T47D (cell line): ENCODE measurements around the gene L1CAM.
A peak's percentile ranks its signal among the peaks of the same experiment; 100 is the strongest.

ENCODE experiments used
- DNase-seq, 2 experiments: peaks; one replicate each; pipeline versions ENCODE4 v3.0.0 to v3.0.0-alpha.2; 2011 to 2012; ENCODE audit warnings: low read depth in 1 of 2, low spot score in 1 of 2
- JUND ChIP-seq: IDR thresholded peaks from 2 replicates; pipeline ENCODE4 v1.6.1; 2012; ENCODE audit warnings: low read depth
- in situ Hi-C: cut with HindIII; loops from 2 replicates; pipeline ENCODE4 v1.10.0; 2016; ENCODE audit warnings: low sequenced_read_pairs, low pct_unique_long_range_greater_than_20kb

Gene L1CAM

GRCh38 chrX:153929576-153929975, 43.6 kb upstream of the L1CAM start:
- in situ Hi-C loops: no loop called here
- no peak for DNase-seq
- no peak for TF ChIP-seq JUND

GRCh38 chrX:153928846-153929245, 42.9 kb upstream of the L1CAM start:
- DNase-seq: no peak
- in situ Hi-C loops: no loop called here
- TF ChIP-seq JUND: no peak

GRCh38 chrX:153927922-153928760, 42.2 kb upstream of the L1CAM start:
- DNase-seq: peak; percentile 87 to 96
- in situ Hi-C loops: no loop called here
- TF ChIP-seq JUND: 0 out of 2 replicates have a peak, but pooled peaks have one; percentile 25

- in situ Hi-C loops: no loop called here
- no peak for DNase-seq
- no peak for TF ChIP-seq JUND
Observed at GRCh38 chrX:153927672-153927921, 41.6 kb upstream of the L1CAM start.

GRCh38 chrX:153926858-153927671, 41.1 kb upstream of the L1CAM start:
- in situ Hi-C loops: no loop called here
- TF ChIP-seq JUND: no peak
- DNase-seq: peak in 1 of 2 experiments; percentile 30

GRCh38 chrX:153926552-153926857, 40.5 kb upstream of the L1CAM start:
- no peak for TF ChIP-seq JUND
- in situ Hi-C loops: no loop called here
- no peak for DNase-seq

GRCh38 chrX:153925739-153926551, 40.0 kb upstream of the L1CAM start, which contains the start of gene ARHGAP4:
Gene ARHGAP4, minus strand, starts transcription at chrX:153926264. Its CDS starts 62 bp downstream, at chrX:153926202.
- TF ChIP-seq JUND: no peak
- peak in 1 of 2 experiments; percentile 64 for DNase-seq
- in situ Hi-C loops: no loop called here

- no peak for DNase-seq
- TF ChIP-seq JUND: no peak
- in situ Hi-C loops: no loop called here
Observed at GRCh38 chrX:153925387-153925738, 39.4 kb upstream of the L1CAM start.

- peak in 1 of 2 experiments; percentile 60 for DNase-seq
- in situ Hi-C loops: no loop called here
- no peak for TF ChIP-seq JUND
Observed at GRCh38 chrX:153924149-153924861, 38.3 kb upstream of the L1CAM start.

GRCh38 chrX:153922932-153923857, 37.2 kb upstream of the L1CAM start:
- in situ Hi-C loops: no loop called here
- peak; percentile 31 to 46 for DNase-seq
- TF ChIP-seq JUND: no peak

- in situ Hi-C loops: no loop called here
- DNase-seq: no peak
- TF ChIP-seq JUND: no peak
Observed at GRCh38 chrX:153921511-153922446, 35.8 kb upstream of the L1CAM start.
